IMR-90 (cell line): ENCODE results near the gene AHNAK. TPM values are rescaled to one million over a fixed set of nuclear protein-coding genes. Genes with fewer than 3 reads are reported as not detected.

Experiments used
- ATAC-seq: fragments of 200-7000 bp; cut with Tn5 transposase; 2 replicates; pipeline ENCODE4 v1.9.1; 2020; ENCODE audit warnings: low read depth, mild to moderate bottlenecking, moderate library complexity
- BruUV-seq: library from RNA; stranded (reverse); fragments of 400-500 nt; replicated peaks from 2 replicates; lab custom pipeline; 2021; lab: Mats Ljungman, UMichigan
- CTCF ChIA-PET: fragments of 300-600 bp; formaldehyde crosslinking; extraction: SDS; loops from one replicate; lab custom pipeline; 2021; ENCODE audit warnings: antibody characterized with exemption; lab: Yijun Ruan, JAX
- POLR2A ChIA-PET: fragments of 300-600 bp; sonication (Branson Sonifier 250); formaldehyde crosslinking; loops from one replicate; lab custom pipeline; 2022; ENCODE audit warnings: antibody characterized with exemption; ENCODE audit not compliant: unreplicated experiment; lab: Charles Lee
- DNase-seq: peaks from one replicate; pipeline ENCODE4 v3.0.0; 2013
- H2AFZ ChIP-seq: replicated peaks from 2 replicates; pipeline ENCODE3; 2013; ENCODE audit warnings: low read length, mild to moderate bottlenecking; ENCODE audit not compliant: poor library complexity
- H2AK5ac ChIP-seq: 2 replicates; pipeline ENCODE4 v1.6.1; 2013; ENCODE audit warnings: low read depth, low read length, inconsistent platforms
- H2AK9ac ChIP-seq: replicated peaks from 2 replicates; pipeline ENCODE3; 2013; ENCODE audit warnings: mild to moderate bottlenecking, low read depth, low read length, moderate library complexity; ENCODE audit not compliant: poor library complexity
- H2BK120ac ChIP-seq: 2 replicates; pipeline ENCODE4 v1.6.1; 2013; ENCODE audit warnings: low read depth, low read length, inconsistent platforms
- H2BK15ac ChIP-seq: 3 replicates; pipeline ENCODE4 v1.6.1; 2013; ENCODE audit warnings: low read depth, low read length, inconsistent platforms
- H2BK20ac ChIP-seq: 2 replicates; pipeline ENCODE4 v1.6.1; 2013; ENCODE audit warnings: low read depth, mild to moderate bottlenecking, inconsistent platforms, low read length, moderate library complexity
- H2BK5ac ChIP-seq: 2 replicates; pipeline ENCODE4 v1.6.1; 2013; ENCODE audit warnings: mild to moderate bottlenecking, low read depth, low read length, inconsistent platforms; ENCODE audit not compliant: poor library complexity, severe bottlenecking
- H3K14ac ChIP-seq: replicated peaks from 2 replicates; pipeline ENCODE4 v1.6.1; 2013; ENCODE audit warnings: low read depth, low read length, inconsistent platforms
- H3K18ac ChIP-seq: 2 replicates; pipeline ENCODE4 v1.6.1; 2013; ENCODE audit warnings: low read depth, low read length, control low read depth
- H3K23ac ChIP-seq: 2 replicates; pipeline ENCODE4 v1.6.1; 2013; ENCODE audit warnings: low read depth, low read length, inconsistent platforms
- H3K27ac ChIP-seq: 2 replicates; pipeline ENCODE4 v1.5.1; 2013; ENCODE audit warnings: mild to moderate bottlenecking, control low read depth, low read length; ENCODE audit not compliant: insufficient read depth
- H3K27me3 ChIP-seq: 2 replicates; pipeline ENCODE4 v1.6.1; 2013; ENCODE audit warnings: low read length; ENCODE audit not compliant: control insufficient read depth, insufficient read depth
- H3K36me3 ChIP-seq: 2 replicates; pipeline ENCODE4 v1.6.1; 2013; ENCODE audit warnings: low read length, mixed read lengths; ENCODE audit not compliant: control insufficient read depth, insufficient read depth
- H3K4ac ChIP-seq: 2 replicates; pipeline ENCODE4 v1.6.1; 2013; ENCODE audit warnings: low read depth, low read length, inconsistent platforms
- H3K4me1 ChIP-seq: 2 replicates; pipeline ENCODE4 v1.6.1; 2013; ENCODE audit warnings: low read length, mixed read lengths; ENCODE audit not compliant: control insufficient read depth, insufficient read depth
- H3K4me2 ChIP-seq: 2 replicates; pipeline ENCODE4 v1.6.1; 2013; ENCODE audit warnings: low read depth, mild to moderate bottlenecking, control low read depth, low read length, moderate library complexity
- H3K4me3 ChIP-seq: 2 replicates; pipeline ENCODE4 v1.5.1; 2013; ENCODE audit warnings: low read depth, mild to moderate bottlenecking, control low read depth, low read length, moderate library complexity; ENCODE audit not compliant: insufficient read depth
- H3K56ac ChIP-seq: 2 replicates; pipeline ENCODE4 v1.6.1; 2013; ENCODE audit warnings: low read length, inconsistent platforms; ENCODE audit not compliant: insufficient read depth; ENCODE audit errors: extremely low read depth
- H3K79me1 ChIP-seq, 2 experiments: 2 replicates each; pipeline ENCODE4 v1.6.1; 2013; ENCODE audit warnings: low read length in 2 of 2, inconsistent platforms in 1 of 2, low read depth in 1 of 2
- H3K9ac ChIP-seq: 2 replicates; pipeline ENCODE4 v1.6.1; 2013; ENCODE audit warnings: low read depth, low read length, control low read depth
- H3K9me1 ChIP-seq: 2 replicates; pipeline ENCODE4 v1.6.1; 2013; ENCODE audit warnings: low read length, inconsistent platforms; ENCODE audit not compliant: insufficient read depth
- H3K9me3 ChIP-seq: 2 replicates; pipeline ENCODE4 v1.6.1; 2013; ENCODE audit warnings: low read length; ENCODE audit not compliant: control insufficient read depth, insufficient read depth
- H4K20me1 ChIP-seq: 2 replicates; pipeline ENCODE4 v1.6.1; 2013; ENCODE audit warnings: low read length, inconsistent platforms; ENCODE audit not compliant: insufficient read depth
- H4K5ac ChIP-seq: 2 replicates; pipeline ENCODE4 v1.6.1; 2013; ENCODE audit warnings: mild to moderate bottlenecking, low read depth, low read length, control low read depth
- H4K8ac ChIP-seq, 2 experiments: 2 replicates each; pipeline ENCODE4 v1.6.1; 2013; ENCODE audit warnings: low read depth in 2 of 2, low read length in 2 of 2, control low read depth in 1 of 2, inconsistent platforms in 1 of 2
- H4K91ac ChIP-seq: 2 replicates; pipeline ENCODE4 v1.6.1; 2013; ENCODE audit warnings: low read depth, low read length, inconsistent platforms; ENCODE audit not compliant: insufficient read depth
- BHLHE40 ChIP-seq: fragments of 150-350 bp; IDR thresholded peaks from 2 replicates; pipeline ENCODE4 v1.6.1; 2016; ENCODE audit warnings: mild to moderate bottlenecking, low read depth, low read length
- CEBPB ChIP-seq: IDR thresholded peaks from 2 replicates; pipeline ENCODE4 v1.6.1; 2012; ENCODE audit warnings: low read depth, low read length, improper control_type of control experiment
- CHD1 ChIP-seq: IDR thresholded peaks from 2 replicates; pipeline ENCODE4 v1.6.1; 2012; ENCODE audit warnings: low read depth, low read length, improper control_type of control experiment
- FOS ChIP-seq: fragments of 150-350 bp; IDR thresholded peaks from 2 replicates; pipeline ENCODE4 v1.6.1; 2016; ENCODE audit warnings: low read depth, low read length
- MAFK ChIP-seq: IDR thresholded peaks from 2 replicates; pipeline ENCODE4 v1.6.1; 2012; ENCODE audit warnings: low read depth, low read length, improper control_type of control experiment
- MAZ ChIP-seq: IDR thresholded peaks from 2 replicates; pipeline ENCODE4 v1.6.1; 2012; ENCODE audit warnings: low read depth, mild to moderate bottlenecking, low read length, improper control_type of control experiment, moderate library complexity, borderline replicate concordance
- MXI1 ChIP-seq: IDR thresholded peaks from 2 replicates; pipeline ENCODE4 v1.6.1; 2012; ENCODE audit warnings: low read depth, mild to moderate bottlenecking, low read length, moderate library complexity, borderline replicate concordance
- NFE2L2 ChIP-seq: fragments of 150-350 bp; IDR thresholded peaks from 2 replicates; pipeline ENCODE4 v1.6.1; 2016; ENCODE audit warnings: low read depth, mild to moderate bottlenecking, low read length
- POLR2A ChIP-seq: IDR thresholded peaks from 2 replicates; pipeline ENCODE4 v1.6.1; 2012; ENCODE audit warnings: mild to moderate bottlenecking, low read depth, low read length
- RAD21 ChIP-seq: IDR thresholded peaks from 2 replicates; pipeline ENCODE4 v1.6.1; 2012; ENCODE audit warnings: low read length, improper control_type of control experiment
- RCOR1 ChIP-seq: IDR thresholded peaks from 2 replicates; pipeline ENCODE4 v1.6.1; 2012; ENCODE audit warnings: mild to moderate bottlenecking, low read length, improper control_type of control experiment; ENCODE audit not compliant: insufficient replicate concordance
- RFX5 ChIP-seq: IDR thresholded peaks from 2 replicates; pipeline ENCODE4 v1.8.0; 2012; ENCODE audit warnings: low read depth, mild to moderate bottlenecking, low read length, moderate library complexity
- SMC3 ChIP-seq: fragments of 150-350 bp; IDR thresholded peaks from 2 replicates; pipeline ENCODE4 v1.6.1; 2016; ENCODE audit warnings: low read depth, mild to moderate bottlenecking, antibody characterized with exemption, low read length, moderate library complexity
- WGBS, 2 experiments: methylation state at CpG; one replicate each; pipeline versions ENCODE4 v1.1.5 to v1.1.7; 2013; ENCODE audit warnings: missing lambda C conversion rate in 2 of 2; ENCODE audit not compliant: insufficient read length in 1 of 2; ENCODE audit errors: extremely low coverage in 2 of 2; 5-methylcytosine and 5-hydroxymethylcytosine counted together
- dilution Hi-C: fragments of 300-500 bp; cut with HindIII; formaldehyde crosslinking; loops from one replicate; pipeline ENCODE4 v1.14.3; 2018; ENCODE audit warnings: low sequenced_read_pairs; ENCODE audit not compliant: unreplicated experiment
- in situ Hi-C: fragments of 300-500 bp; cut with MboI; formaldehyde crosslinking; loops from 3 replicates; pipeline ENCODE4 v1.14.3; 2019; ENCODE audit warnings: low sequenced_read_pairs, inconsistent platforms, mixed read lengths
- intact Hi-C: fragments of 100-400 bp; cut with micrococcal nuclease; formaldehyde crosslinking; loops from 2 replicates; pipeline ENCODE4 v1.10.0; 2022
- polyA plus RNA-seq, 3 experiments: library from polyadenylated mRNA; depleted of rRNA; stranded (reverse); fragments of >200 nt; gene quantifications; 2 replicates each; pipeline ENCODE4 v1.2.3, GENCODE V29; 2012; ENCODE audit warnings: low replicate concordance in 1 of 3
- total RNA-seq: library from RNA; depleted of rRNA; stranded (reverse); fragments of >200 nt; gene quantifications from 2 replicates; pipeline ENCODE4 v1.2.3, GENCODE V29; 2012
- TF ChIP-seq, protein P1 (sequence below): fragments of 150-350 bp; IDR thresholded peaks from 2 replicates; pipeline ENCODE4 v1.6.1; 2016; ENCODE audit warnings: low read depth, mild to moderate bottlenecking, low read length, moderate library complexity, borderline replicate concordance
- TF ChIP-seq, protein P2 (sequence below): conservative IDR thresholded peaks from 2 replicates; pipeline ENCODE4 v1.5.1; 2012; ENCODE audit warnings: mild to moderate bottlenecking, low read depth, low read length, improper control_type of control experiment
- TF ChIP-seq, protein P3 (sequence below): fragments of 150-350 bp; IDR thresholded peaks from 2 replicates; pipeline ENCODE4 v1.6.1; 2017; ENCODE audit warnings: mild to moderate bottlenecking, antibody characterized with exemption, low read length, low read depth

AHNAK gene
- total and polyA plus RNA-seq, 2 of the 4 experiments (the other 2 are of a cell fraction), result 95.1 to 695 TPM

DNA sequence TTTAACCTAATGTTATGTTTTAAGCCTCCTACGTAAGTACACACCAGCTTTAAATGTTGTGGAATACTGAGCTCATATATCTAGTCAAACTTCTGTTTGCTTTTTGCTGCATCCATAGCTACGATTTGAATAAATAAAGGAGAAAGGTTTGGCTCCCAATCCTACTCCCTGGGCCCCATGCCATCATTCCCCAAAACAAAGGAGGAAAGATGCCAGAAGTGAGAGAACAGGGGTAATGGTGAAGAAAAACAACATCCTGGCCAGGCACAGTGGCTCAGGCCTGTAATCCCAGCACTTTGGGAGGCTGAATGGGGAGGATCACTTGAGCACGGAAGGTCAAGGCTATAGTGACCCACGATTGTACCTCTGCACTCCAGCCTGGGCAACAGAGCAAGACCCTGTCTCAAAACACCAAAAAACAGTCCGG is 101.3 kb downstream of the AHNAK start:
- no peak overlapping the region; the same call in 2 of the 3 replicates for H2BK15ac ChIP-seq
- H3K23ac ChIP-seq, result no peak overlapping the region
- H3K9me1 ChIP-seq, result peaks cover 15% of the 10 kb centered on the region
- in situ Hi-C loops, result no loop called here
- H2AFZ ChIP-seq, result no peak overlapping the region
- no peaks in the 10 kb centered on the region for H3K27me3 ChIP-seq
- peak overlapping the region; percentile 70 for H4K5ac ChIP-seq
- dilution Hi-C loops, result no loop called here
- peak overlapping the region; percentile 59 for H2BK120ac ChIP-seq
- H3K56ac ChIP-seq, result no peak overlapping the region
- peak overlapping the region; percentile 59; the same call in 1 of the 2 replicates for H3K18ac ChIP-seq
- no peaks in the 10 kb centered on the region for H3K36me3 ChIP-seq
- ChIA-PET CTCF (interaction anchor here (0.6 to 1.5 kb wide), 2 partner anchors 16 to 21 kb away, joined by 3 to 7 read pairs; no protein-coding TSS in a partner anchor), POLR2A (no interaction called here)
- peak overlapping the region; percentile 48; the same call in 1 of the 2 replicates for H2BK20ac ChIP-seq
- peak overlapping the region; percentile 13; the same call in 1 of the 2 replicates for H2AK5ac ChIP-seq
- BruUV-seq, result no TSS peak
- peak overlapping the region; percentile 11 for H2AK9ac ChIP-seq
- H4K20me1 ChIP-seq, result no peaks in the 10 kb centered on the region
- peak overlapping the region; percentile 54 to 80; a peak in 3 of 4 replicates for H4K8ac ChIP-seq
- peak overlapping the region; percentile 68; the same call in 1 of the 2 replicates for H3K27ac ChIP-seq
- H3K9me3 ChIP-seq, result no peaks in the 10 kb centered on the region
- H4K91ac ChIP-seq, result peak overlapping the region; percentile 63
- ATAC-seq (peak; percentile 38), DNase-seq (peak; percentile 81)
- 0 out of 2 replicates have a peak overlapping the region, but pooled peaks have one; percentile 58 for H3K14ac ChIP-seq
- H3K4me1 ChIP-seq, result peaks cover 20% of the 10 kb centered on the region
- intact Hi-C loops, result no loop called here
- no peak overlapping the region for H3K4me2 ChIP-seq
- H3K79me1 ChIP-seq, result peaks cover 0 to 21% of the 10 kb centered on the region in 2 experiments; a peak in 3 of 4 replicates
- WGBS, 2 experiments, result 50% methylated on average over 1 of the region's 5 CpGs; no CpG with 5 or more reads in 1 of the 2 experiments
- no peak overlapping the region for H3K9ac ChIP-seq
- TF ChIP-seq, protein P1, sequence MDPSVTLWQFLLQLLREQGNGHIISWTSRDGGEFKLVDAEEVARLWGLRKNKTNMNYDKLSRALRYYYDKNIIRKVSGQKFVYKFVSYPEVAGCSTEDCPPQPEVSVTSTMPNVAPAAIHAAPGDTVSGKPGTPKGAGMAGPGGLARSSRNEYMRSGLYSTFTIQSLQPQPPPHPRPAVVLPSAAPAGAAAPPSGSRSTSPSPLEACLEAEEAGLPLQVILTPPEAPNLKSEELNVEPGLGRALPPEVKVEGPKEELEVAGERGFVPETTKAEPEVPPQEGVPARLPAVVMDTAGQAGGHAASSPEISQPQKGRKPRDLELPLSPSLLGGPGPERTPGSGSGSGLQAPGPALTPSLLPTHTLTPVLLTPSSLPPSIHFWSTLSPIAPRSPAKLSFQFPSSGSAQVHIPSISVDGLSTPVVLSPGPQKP, result no peak
- TF ChIP-seq CHD1 (no peak), CEBPB (no peak), FOS (no peak), NFE2L2 (no peak), RFX5 (no peak), MAFK (no peak), MXI1 (no peak), BHLHE40 (no peak), SMC3 (no peak), RAD21 (no peak), RCOR1 (no peak), MAZ (no peak), POLR2A (no peak)
- TF ChIP-seq, protein P2, sequence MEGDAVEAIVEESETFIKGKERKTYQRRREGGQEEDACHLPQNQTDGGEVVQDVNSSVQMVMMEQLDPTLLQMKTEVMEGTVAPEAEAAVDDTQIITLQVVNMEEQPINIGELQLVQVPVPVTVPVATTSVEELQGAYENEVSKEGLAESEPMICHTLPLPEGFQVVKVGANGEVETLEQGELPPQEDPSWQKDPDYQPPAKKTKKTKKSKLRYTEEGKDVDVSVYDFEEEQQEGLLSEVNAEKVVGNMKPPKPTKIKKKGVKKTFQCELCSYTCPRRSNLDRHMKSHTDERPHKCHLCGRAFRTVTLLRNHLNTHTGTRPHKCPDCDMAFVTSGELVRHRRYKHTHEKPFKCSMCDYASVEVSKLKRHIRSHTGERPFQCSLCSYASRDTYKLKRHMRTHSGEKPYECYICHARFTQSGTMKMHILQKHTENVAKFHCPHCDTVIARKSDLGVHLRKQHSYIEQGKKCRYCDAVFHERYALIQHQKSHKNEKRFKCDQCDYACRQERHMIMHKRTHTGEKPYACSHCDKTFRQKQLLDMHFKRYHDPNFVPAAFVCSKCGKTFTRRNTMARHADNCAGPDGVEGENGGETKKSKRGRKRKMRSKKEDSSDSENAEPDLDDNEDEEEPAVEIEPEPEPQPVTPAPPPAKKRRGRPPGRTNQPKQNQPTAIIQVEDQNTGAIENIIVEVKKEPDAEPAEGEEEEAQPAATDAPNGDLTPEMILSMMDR, result no peak
- TF ChIP-seq, protein P3, sequence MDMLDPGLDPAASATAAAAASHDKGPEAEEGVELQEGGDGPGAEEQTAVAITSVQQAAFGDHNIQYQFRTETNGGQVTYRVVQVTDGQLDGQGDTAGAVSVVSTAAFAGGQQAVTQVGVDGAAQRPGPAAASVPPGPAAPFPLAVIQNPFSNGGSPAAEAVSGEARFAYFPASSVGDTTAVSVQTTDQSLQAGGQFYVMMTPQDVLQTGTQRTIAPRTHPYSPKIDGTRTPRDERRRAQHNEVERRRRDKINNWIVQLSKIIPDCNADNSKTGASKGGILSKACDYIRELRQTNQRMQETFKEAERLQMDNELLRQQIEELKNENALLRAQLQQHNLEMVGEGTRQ, result no peak
- no peak overlapping the region for H3K4me3 ChIP-seq
- peak overlapping the region; percentile 76 for H3K4ac ChIP-seq
- H2BK5ac ChIP-seq, result peak overlapping the region; percentile 19
